ENCODE results near the gene HIC1.
A peak's percentile ranks its signal among the peaks of the same experiment; 100 is the strongest.

HIC1 gene

GRCh38 chr17:2025622-2026309 lies 29.1 kb upstream of the HIC1 start:
- DNase-seq: no peak

- no peak for DNase-seq
Measured at GRCh38 chr17:2027528-2028233, 27.2 kb upstream of the HIC1 start.

GRCh38 chr17:2028234-2028614 lies 26.7 kb upstream of the HIC1 start:
- no peak for DNase-seq

- no peak for DNase-seq
Measured at GRCh38 chr17:2028737-2029136, 26.2 kb upstream of the HIC1 start.

- peak; percentile 44 for DNase-seq
Measured at GRCh38 chr17:2029911-2030778, 24.8 kb upstream of the HIC1 start, which contains the start of gene DPH1. DPH1 (plus strand) TSS chr17:2030153; CDS start chr17:2030170, 17 bp downstream.

- no peak for DNase-seq
Measured at GRCh38 chr17:2030779-2031163, 24.1 kb upstream of the HIC1 start.

GRCh38 chr17:2033153-2033552 lies 21.8 kb upstream of the HIC1 start:
- no peak for DNase-seq

GRCh38 chr17:2034157-2034556 lies 20.7 kb upstream of the HIC1 start:
- no peak for DNase-seq

- peak; percentile 35 for DNase-seq
Measured at GRCh38 chr17:2034806-2035540, 19.9 kb upstream of the HIC1 start.

GRCh38 chr17:2035541-2036488 lies 19.1 kb upstream of the HIC1 start:
- DNase-seq: no peak

- DNase-seq: no peak
Measured at GRCh38 chr17:2037155-2037554, 17.7 kb upstream of the HIC1 start.

- no peak for DNase-seq
Measured at GRCh38 chr17:2040219-2040827, 14.6 kb upstream of the HIC1 start.

GRCh38 chr17:2040942-2041560 lies 13.9 kb upstream of the HIC1 start:
- no peak for DNase-seq

- DNase-seq: peak; percentile 77
Measured at GRCh38 chr17:2041561-2042389, 13.1 kb upstream of the HIC1 start, which contains the start of gene OVCA2. OVCA2 (plus strand) TSS chr17:2042022; CDS start chr17:2042048, 26 bp downstream.

GRCh38 chr17:2042390-2042847 lies 12.5 kb upstream of the HIC1 start:
- DNase-seq: no peak

GRCh38 chr17:2042933-2043332 lies 12.0 kb upstream of the HIC1 start:
- DNase-seq: no peak

- DNase-seq: no peak
Measured at GRCh38 chr17:2043785-2044184, 11.1 kb upstream of the HIC1 start.

GRCh38 chr17:2044263-2044894 lies 10.5 kb upstream of the HIC1 start:
- no peak for DNase-seq

- DNase-seq: no peak
Measured at GRCh38 chr17:2047590-2047989, 7.3 kb upstream of the HIC1 start.

Measured in GOT3 (cell line).